ELR (cell line): ENCODE data around the gene DDR2.
A peak's percentile ranks its signal among the peaks of the same experiment; 100 is the strongest.
"Not testable (repeated sequence)": the region's sequence is repeated elsewhere in the genome, so short reads cannot be mapped to it uniquely, and the experiment has no call there.

Source experiments
- DNase-seq: peaks from one replicate; pipeline ENCODE4 v3.0.0-alpha.2; 2015; ENCODE audit warnings: low read depth

DDR2 gene

DNA sequence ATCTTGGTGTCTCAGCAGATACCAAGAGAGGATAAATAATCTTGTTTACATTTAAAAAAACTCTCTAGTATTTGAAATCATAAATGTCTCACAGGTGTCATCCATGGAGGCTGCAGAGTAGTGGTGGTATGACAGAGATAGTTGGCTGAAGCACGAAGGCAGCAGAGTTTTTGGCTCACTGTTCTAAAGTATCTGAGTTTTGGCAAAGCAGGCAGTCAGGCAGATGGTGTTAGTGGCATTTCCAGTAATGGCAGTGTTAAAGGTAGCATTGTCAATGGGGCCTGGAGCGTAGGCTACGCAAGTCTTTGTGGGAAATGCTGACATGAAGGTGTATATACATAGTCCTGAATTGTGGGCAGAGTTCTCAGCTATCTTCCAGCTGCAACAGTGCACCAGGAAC lies 89.8 kb downstream of the DDR2 start:
- DNase-seq = no peak

DNA sequence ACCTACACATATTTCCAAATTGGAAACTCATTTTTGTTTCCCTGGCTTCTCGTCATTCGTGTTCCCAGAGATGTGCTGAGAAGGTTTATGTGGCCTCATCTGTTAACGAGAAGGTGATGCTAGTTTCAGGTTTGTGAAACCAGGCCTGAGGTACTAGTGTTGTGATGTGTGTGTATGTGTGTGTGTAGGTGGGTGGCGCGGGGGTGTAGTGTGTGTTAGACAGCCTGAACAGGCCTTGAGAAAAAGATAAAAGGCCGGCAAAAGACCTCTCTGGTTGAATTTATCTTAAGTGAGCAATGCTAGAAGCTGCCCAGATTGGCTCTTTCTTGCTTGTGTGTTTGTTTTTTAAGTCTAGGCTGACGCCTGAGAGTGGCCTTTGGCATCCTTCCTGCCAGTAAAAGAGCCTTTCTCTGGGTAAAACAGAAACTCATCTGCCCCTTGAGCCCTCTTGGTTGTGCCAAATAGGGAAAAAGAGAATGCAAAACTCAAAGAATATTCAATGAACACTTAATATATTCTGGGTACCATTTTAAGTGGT lies 92.4 kb downstream of the DDR2 start:
- no peak for DNase-seq

DNA sequence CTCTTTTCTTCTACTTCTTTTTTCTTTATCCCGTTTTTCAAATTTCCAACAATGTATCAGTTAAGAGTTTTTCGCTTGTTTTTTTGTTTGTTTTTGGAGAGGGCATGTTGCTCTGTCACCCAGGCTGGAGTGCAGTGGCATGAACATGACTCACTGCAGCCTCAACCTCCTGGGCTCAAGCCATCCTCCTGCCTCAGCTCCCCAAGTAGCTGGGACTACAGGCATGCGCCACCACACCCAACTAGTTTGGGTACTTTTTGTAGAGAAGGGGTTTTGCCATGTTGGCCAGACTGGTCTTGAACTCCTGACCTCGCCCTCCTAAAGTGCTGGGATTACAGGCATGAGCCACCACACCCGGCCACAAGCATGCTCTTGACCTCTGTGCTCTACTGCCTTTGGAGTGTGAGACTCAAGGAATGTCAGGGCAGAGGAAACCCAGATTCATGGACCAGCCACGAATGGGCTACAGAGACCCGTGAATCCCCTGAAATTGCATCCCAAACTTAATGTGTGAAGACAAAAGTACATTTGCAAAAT lies 93.1 kb downstream of the DDR2 start:
- no peak for DNase-seq

DNA sequence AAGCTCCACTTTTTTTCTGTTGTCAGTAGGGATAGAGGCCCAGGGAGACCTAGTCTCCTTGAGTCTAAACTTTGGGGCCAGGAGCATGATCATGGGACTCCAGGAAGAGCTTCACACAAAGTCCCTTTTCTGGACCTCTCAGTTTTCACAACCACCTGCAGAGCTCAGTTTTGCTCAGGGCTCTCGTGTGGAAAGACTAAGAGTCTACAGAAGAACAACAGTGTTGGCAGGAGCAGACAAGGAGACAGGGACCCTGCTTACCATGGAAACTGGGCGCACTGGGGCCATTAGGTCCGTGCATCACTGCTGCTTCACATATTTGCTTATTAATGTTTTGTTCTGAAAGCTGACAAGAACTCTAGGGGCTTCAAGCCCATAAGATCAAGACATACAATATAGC lies 94.3 kb downstream of the DDR2 start:
- DNase-seq = no peak

DNA sequence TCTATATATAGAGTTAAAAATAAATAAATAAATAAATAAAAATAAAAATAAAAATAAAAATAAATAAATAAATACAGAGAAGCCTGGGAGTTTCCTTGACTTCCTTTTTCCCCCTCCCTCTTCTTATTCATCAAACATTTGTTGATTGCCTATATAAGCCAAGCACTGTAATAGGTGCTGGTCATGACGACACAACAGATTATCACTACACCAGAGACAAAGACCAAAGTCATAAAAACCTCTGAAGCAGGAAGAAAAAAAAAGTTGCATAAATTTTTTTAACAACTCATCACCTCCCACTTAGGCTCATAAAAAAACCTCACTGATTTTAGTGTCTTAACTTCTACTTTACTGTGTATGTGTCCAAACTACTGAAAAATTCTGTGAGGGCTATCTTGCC lies 95.2 kb downstream of the DDR2 start:
- DNase-seq = not testable (repeated sequence)

DNA sequence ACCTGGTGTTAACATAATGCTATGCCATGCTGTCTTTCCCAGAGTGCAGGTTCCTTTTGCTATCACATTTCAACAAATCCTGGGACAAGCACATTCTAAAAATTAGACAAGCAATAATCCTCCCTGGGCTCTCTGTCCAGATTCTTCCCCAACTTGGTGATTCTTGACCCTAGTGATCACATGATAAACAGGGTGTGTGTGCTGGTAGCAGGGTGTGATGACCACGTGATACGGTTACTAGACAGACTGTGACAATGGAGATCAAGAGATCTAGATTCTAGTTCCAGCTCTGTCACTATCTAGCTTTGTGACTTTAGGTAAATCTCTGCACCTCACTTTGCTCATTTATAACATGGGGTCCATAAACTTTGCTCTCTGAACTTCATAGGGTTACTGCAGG lies 96.3 kb downstream of the DDR2 start:
- DNase-seq = no peak

DNA sequence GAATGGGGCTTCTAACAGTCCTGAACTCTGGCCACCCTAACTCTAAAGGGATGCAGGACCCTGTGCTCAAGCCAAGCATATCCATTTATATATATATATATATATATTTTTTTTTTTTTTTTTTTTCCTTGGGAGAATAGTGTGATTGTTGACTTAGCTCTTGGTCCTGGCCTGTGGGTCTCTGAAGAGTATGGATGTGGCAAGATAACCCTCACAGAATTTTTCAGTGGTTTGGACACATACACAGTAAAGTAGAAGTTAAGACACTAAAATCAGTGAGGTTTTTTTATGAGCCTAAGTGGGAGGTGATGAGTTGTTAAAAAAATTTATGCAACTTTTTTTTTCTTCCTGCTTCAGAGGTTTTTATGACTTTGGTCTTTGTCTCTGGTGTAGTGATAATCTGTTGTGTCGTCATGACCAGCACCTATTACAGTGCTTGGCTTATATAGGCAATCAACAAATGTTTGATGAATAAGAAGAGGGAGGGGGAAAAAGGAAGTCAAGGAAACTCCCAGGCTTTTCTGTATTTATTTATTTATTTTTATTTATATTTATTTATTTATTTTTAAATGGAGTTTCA lies 97.0 kb downstream of the DDR2 start:
- not testable (repeated sequence) for DNase-seq

DNA sequence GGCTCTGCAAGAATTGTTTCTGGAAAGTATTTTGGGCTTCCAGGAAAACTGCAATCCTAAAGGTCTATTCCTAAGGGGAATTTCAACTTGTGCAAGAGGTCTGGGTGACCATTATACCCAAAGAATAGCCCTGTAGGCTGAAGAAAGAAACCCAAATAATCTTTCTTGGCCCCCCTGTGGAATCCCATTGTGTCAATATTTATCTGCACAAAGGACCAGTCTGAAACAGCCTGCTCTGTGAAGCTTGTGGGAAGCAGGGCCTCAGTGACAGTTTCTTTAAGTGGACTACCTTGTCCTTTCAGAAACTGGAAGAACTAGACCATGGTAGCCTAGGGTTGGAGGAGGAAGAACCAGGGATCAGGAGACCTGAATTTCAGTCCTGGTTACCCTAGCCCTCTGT lies 99.8 kb downstream of the DDR2 start:
- no peak for DNase-seq

DNA sequence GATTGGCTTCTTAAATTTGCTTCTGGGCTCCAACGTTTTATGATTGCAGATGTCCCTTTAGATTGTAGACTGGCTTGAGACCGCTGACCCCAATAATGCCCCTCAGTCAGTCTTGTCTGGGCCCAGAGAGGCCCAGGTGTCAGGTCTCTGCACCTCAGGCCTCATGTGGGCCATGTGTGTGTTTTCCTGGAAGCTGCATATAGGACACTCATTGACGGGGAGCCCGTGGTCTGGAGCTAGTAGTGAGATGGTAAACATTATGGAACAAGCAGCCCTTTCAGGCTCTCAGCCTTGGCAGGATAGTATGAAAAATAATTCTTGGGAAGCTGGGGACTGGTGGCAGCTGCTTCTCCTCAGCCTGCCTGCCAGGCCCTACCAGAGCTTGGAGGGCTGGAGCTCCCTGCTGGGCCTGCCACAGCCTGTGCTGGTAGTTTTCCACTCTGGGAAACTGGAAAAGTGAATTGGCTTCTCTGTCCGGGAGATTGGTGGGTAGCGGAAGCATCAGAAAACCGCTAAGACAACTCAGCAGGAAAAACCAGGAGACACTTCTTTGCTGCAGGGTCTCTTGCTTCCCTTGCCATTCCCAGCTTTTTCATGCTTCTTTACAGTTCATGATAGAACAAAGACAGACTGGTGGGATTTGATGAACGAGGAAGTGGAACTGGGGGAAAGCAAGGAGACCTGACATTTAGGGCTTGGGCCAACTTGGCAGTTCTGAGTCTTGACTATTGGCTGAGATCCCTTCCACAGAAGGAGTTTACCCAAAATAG lies 100.5 kb downstream of the DDR2 start:
- DNase-seq = no peak

DNA sequence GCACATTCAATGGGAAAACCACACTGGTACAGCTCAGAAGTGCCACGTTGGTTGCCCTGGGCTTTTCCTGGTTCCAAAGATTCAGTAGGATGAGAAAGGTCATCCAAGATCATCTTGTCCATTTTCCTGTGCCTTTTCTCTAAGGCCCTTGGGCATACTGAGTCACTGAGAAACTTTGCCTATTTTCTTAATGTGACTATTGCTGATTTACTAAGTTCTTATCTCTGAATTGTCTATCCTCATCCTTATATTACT lies 101.0 kb downstream of the DDR2 start:
- DNase-seq = no peak

DNA sequence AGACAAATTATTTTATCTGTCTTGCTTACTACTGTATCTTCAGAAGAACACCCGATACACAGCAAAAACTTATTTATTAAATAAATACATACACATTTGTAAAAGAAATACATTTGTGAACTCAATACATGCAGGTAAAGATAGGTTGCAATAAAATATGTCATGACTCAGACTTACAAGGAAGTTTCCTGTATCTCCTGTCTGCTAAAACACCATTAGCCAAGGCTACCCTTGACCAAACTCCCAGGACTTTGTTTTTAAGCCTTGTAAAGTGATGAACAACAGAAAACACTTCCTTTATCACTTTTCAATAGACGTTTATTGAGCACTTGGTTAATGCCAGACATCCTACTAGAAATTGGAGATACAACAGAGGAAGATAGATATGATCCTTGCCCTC lies 101.8 kb downstream of the DDR2 start:
- no peak for DNase-seq

DNA sequence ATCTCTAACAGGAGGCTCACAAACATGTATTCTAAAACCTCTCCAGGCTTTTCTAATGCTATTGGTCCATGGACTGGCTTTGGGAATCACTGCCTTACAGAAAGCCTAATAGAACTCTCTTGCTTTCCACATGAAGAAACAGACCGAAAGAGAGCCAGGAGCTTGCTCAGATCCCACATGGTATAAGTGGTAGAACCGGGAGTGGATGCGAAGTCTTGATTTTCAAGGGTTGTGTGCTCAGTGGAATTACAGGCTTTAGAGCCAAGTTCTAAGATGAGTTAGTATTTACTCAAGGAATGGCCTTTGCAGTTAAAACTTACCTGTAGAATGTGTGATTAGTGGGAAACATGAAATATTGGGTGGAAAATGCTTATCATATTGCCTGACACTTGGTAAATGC lies 103.9 kb downstream of the DDR2 start:
- DNase-seq = no peak

DNA sequence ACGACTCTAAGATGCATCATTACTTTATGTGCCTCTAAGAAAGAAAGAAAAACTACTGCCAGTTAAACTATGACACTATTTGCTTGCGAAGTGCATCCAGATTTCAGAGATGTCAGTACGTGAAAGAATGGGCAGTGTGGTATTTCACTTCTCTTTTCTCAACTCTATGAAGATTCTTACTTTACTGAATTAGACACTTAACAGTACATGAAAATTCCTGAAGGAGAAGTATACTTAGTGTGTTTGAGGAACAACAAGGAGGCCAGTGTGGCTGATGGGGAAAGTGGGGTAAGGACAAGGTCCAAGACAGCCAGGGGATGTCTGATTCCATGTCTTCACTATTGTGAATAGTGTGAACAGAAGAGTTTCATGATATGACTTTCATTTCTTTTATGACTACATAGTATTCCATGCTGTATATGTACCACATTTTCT lies 104.4 kb downstream of the DDR2 start:
- DNase-seq = no peak

DNA sequence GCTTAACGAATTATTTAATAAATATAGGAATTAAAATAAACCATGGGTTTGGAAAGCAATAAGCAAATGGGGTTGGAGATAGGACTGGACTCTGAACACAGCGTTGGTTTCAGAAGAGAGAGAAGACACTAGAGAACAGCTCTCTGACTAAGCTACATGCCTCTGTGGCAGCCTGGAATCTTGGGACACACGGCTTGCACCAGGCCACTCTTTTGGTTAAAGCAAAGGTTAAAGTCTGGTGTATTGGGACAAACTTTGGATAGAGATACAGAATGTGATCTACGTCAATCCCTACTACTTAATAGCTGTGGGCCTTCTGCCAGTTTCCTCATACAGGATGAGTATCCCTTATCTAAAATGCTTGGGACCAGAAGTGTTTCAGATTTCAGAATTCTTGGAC lies 108.5 kb downstream of the DDR2 start:
- no peak for DNase-seq

DNA sequence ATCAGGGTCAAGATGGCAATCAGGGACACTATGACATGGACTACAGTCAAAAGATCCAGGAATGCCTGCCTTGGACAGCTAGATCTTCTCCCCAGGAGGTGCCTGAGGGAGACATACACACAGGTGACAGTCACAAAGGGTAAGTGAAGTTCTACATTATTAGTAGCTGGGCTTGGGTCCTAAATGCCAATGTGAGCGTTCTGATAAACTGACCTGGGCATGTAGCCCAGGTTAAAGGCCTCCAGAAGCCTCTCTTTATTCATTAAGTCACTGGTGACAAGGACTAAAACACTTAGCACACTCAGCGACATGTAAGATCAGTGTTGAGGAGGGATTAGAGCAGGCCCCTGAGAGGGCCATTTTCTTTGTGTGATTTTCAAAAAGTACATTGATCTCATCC lies 109.3 kb downstream of the DDR2 start:
- DNase-seq = no peak

DNA sequence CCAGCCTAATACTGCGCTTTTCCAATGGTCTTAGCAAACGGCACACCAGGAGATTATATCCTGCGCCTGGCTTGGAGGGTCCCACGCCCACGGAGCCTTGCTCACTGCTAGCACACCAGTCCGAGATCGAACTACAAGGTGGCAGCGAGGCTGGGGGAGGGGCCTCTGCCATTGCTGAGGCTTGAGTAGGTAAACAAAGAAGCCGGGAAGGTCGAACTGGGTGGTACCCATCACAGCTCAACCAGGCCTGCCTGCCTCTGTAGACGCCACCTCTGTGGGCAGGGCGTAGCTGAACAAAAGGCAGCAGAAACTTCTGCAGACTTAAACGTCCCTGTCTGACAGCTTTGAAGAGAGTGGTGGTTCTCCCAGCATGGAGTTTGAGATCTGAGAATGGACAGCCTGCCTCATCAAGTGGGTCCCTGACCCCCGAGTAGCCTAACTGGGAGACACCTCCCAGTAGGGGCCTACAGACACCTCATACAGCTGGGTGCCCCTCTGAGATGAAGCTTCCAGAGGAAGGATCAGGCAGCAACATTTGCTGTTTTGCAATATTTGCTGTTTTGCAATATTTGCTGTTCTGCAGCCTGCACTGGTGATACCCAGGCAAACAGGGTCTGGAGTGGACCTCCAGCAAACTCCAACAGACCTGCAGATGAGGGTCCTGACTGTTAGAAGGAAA lies 114.1 kb downstream of the DDR2 start:
- DNase-seq = not testable (repeated sequence)

DNA sequence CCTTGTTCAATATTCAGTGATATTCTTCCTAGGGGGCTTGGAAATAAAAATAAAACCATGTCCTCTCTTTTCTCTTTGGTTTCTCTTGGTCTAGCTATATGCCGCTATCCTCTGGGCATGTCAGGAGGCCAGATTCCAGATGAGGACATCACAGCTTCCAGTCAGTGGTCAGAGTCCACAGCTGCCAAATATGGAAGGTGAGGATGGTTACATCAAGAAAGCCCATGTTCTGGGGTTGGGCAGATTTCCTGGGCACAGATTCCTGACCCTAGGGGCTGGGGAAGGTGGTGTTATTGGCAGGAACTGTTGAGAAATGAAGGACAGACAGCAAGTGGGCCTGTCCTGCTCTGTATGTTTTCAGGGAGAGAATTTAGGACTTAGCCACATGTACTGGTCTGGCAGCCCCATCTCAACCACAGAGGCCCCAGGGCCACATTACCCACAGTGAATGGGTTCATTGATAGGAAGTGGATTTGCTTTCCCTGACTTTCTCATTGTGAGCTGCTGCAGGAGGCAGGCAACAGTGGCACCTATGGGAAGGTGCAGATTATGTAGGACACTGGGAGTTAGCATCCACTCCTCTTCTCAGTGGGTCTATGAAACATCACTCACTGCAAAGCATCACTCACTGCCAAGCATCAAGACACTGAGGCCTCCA lies 120.9 kb downstream of the DDR2 start:
- DNase-seq = no peak

DNA sequence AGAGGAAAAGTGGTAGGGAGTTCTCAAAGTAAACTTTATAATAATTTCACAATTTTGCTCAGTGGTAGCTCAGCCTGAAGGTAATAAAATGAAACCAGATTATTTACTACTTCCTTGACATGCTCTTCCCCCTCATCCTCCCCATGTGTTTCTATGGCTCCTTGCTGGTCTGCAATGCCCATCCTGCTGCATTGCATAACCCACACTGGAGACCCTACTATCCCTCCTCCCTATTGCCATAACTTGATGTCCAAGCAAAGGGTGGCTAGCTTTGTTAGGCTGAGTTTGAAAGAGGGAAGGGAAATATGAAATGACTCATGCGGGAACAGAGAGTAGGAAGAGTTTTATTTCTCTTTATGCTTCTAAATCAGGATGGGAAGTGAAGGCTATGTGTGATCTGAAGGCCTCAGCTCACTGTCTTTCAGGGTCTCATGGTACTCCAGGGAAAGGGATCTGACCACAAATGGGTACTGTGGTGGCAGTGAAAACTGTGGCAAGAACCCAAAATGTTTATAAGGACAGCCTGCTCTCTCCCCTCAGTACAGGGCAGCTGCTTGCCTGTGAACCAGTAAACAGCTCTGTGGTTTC lies 121.8 kb downstream of the DDR2 start:
- peak; percentile 50 for DNase-seq

DNA sequence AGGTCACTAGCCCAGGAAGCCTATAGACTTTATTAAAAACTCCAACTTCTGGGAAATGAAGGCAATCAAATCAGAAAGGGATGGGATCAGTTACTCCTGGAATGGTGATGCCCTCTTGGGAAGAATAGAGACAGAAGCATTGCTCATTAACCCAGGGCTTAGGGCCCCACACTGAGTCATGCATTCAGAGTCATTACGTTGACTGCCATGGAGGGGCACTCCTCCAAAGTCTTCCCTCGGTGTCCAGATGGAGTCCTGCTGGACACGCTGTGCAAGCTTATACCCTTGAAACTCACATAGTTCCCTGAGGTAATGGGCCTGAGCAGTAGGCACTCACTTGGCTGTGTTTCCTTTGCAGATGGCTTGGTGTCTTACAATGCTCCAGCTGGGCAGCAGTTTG lies 123.0 kb downstream of the DDR2 start:
- DNase-seq = peak; percentile 69

DNA sequence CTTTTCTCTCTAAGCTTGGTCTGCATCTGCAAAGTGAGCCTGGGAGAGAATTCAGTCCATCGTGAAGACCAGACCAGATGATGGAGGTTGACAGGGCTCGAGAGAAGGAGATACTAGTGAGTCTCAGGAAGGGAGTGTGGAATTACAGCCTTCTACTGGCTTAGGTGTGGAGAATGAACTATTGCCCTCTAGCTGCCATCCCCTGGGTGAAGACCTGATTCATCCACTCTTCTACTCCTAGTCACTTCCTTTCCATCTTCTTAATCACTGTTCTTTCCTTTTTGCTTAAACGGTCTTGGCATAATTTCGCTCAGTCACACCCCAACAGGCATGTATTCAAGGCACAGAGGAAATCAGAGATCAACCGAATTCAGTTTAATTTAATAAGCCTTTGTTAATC lies 124.3 kb downstream of the DDR2 start:
- DNase-seq = peak; percentile 90

DNA sequence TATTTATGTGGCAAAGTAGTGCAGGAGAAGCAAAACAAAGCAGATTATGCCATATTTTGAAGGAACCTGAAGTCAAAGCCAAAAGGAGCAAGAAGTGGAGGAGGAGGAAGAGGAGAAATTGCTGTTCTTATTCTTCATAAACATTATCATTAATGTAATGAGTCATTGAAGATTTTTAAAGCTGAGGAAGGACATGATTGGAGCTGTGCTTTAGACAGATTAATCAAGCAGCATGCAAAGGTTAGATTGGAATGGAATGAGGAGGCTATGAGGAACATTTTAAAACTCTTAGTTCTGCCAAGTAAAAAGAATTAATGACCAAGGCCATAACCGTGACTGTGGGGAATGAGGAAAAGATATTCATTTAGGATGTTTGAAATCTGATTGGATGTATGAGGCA lies 125.2 kb downstream of the DDR2 start:
- peak; percentile 31 for DNase-seq

DNA sequence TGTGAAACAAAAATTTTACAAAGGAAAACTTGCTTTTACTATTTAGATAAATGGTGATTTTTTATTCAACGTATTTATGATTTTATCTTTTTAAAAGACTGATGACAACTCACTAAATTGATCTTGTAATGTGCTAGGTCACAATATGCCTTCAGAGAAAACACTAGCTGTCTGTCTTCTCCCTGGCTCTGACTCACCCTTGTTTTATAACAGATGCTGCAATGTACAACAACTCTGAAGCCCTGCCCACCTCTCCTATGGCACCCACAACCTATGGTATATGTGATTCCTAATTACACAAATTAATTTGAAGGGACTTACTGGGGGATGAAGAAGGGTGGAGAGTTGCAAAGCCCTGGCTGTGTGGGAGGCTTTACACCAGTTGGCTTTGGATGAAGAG lies 133.5 kb downstream of the DDR2 start:
- DNase-seq = no peak
